Measurements from ENCODE around the gene CDH13. TPM values are rescaled to one million over a fixed set of nuclear protein-coding genes. Genes with fewer than 3 reads are reported as not detected.

The CDH13 gene
- total RNA-seq, 4 donors from 2014 or later, result 3.1 to 13.5 (median 8.9) TPM

DNA sequence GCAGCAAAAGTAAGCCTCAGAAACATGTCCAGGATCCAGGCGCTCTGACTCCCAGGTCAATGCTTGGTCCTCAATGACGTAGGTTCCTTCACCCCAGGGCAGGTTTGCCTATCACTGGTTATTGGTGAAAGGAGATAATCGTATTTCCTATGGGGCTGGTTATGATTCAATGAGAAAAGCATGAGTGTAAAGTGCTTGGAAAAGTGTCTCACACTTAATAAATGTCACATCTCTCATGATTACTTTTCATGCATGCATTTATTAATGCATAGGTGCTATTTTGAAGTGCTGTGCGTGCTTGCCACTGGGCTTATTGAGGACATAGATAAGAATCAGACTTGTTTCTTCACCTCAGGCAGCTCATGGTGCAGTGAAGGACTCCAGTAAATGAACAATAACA is 10.4 kb upstream of the CDH13 start:
- Histone ChIP-seq H3K4me3 (no peak overlapping the region), H3K9me3 (no peaks in the 10 kb centered on the region), H3K27ac (replicated peaks in 1 of 4) (no peak overlapping the region), H3K27me3 (peaks cover 0 to 5% (median 0%) of the 10 kb centered on the region in 4 donors), H3K4me1 (no peaks in the 10 kb centered on the region), H3K36me3 (no peaks in the 10 kb centered on the region)
- TF ChIP-seq, protein P1, sequence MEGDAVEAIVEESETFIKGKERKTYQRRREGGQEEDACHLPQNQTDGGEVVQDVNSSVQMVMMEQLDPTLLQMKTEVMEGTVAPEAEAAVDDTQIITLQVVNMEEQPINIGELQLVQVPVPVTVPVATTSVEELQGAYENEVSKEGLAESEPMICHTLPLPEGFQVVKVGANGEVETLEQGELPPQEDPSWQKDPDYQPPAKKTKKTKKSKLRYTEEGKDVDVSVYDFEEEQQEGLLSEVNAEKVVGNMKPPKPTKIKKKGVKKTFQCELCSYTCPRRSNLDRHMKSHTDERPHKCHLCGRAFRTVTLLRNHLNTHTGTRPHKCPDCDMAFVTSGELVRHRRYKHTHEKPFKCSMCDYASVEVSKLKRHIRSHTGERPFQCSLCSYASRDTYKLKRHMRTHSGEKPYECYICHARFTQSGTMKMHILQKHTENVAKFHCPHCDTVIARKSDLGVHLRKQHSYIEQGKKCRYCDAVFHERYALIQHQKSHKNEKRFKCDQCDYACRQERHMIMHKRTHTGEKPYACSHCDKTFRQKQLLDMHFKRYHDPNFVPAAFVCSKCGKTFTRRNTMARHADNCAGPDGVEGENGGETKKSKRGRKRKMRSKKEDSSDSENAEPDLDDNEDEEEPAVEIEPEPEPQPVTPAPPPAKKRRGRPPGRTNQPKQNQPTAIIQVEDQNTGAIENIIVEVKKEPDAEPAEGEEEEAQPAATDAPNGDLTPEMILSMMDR (IDR thresholded peaks at IDR 0.05), result no peak
- TF ChIP-seq POLR2A (IDR thresholded peaks at IDR 0.05; ENCODE audit: low read depth) (no peak), POLR2AphosphoS5 (IDR thresholded peaks at IDR 0.05) (no peak), EP300 (IDR thresholded peaks at IDR 0.05) (no peak)
- intact Hi-C loops (cut with DNase I), result no loop called here
- no peak for DNase-seq (ENCODE audit: extremely low spot score)
- WGBS, result 92% methylated on average over 4 of the region's 4 CpGs

DNA sequence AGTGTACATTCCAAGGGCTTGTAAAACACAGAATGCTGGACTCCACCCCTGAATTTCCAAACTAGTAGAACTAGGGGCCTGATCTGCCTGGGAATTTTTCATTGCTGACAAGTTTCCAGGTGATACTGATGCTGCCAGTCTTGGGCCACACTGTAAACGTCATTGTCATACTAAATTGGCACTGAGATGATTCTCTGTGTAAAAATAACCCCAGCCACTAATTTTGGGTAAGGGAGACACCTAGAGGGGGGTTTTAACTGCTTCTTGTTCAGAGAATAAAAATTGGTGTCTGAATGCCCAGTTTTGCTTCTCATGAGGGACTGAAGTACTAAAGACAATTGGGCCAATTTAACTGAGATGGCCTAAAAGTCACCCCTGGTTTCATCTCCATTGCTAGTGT is 5.0 kb upstream of the CDH13 start:
- H3K36me3 ChIP-seq, result no peaks in the 10 kb centered on the region
- H3K27ac ChIP-seq (replicated peaks in 1 of 4), result no peak overlapping the region
- no peak for DNase-seq (ENCODE audit: extremely low spot score)
- no peaks in the 10 kb centered on the region for H3K9me3 ChIP-seq
- WGBS, result 8% methylated on average over 1 of the region's 1 CpG
- peaks cover 3 to 6% (median 4%) of the 10 kb centered on the region in 4 donors for H3K4me1 ChIP-seq
- H3K27me3 ChIP-seq, result peaks cover 0 to 48% (median 2%) of the 10 kb centered on the region in 4 donors
- intact Hi-C loops (cut with DNase I), result no loop called here
- TF ChIP-seq, protein P1 (IDR thresholded peaks at IDR 0.05), result no peak
- TF ChIP-seq EP300 (IDR thresholded peaks at IDR 0.05) (no peak), POLR2AphosphoS5 (IDR thresholded peaks at IDR 0.05) (no peak), POLR2A (IDR thresholded peaks at IDR 0.05; ENCODE audit: low read depth) (no peak)
- H3K4me3 ChIP-seq, result no peak overlapping the region

DNA sequence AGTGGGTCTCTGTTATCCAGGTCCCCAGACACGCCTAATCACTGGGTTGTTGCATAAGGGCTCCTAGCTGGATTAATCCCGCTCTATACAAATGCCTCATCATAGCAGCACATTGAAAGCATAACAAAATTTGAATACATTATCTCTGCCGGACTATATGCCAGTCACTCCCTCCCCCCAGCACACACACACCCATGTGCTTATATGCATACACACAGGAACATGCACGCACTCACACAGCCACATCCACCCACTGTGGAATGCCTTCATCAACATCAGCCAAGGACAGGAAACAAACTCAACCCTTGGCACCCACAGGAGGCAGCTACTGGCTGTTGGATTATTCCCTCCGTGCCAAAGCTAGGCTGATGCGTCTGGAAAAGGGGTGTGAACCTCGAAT is 3.5 kb upstream of the CDH13 start:
- WGBS, result 74% methylated on average over 7 of the region's 7 CpGs
- no peak for DNase-seq (ENCODE audit: extremely low spot score)
- Histone ChIP-seq H3K36me3 (no peaks in the 10 kb centered on the region), H3K27me3 (peaks cover 0 to 58% (median 8%) of the 10 kb centered on the region in 4 donors), H3K4me1 (peaks cover 3 to 21% (median 19%) of the 10 kb centered on the region in 4 donors), H3K27ac (replicated peaks in 1 of 4) (no peak overlapping the region), H3K4me3 (no peak overlapping the region), H3K9me3 (no peaks in the 10 kb centered on the region)
- TF ChIP-seq POLR2AphosphoS5 (IDR thresholded peaks at IDR 0.05), result no peak
- no peak for TF ChIP-seq EP300 (IDR thresholded peaks at IDR 0.05)
- TF ChIP-seq, protein P1 (IDR thresholded peaks at IDR 0.05), result no peak
- no peak for TF ChIP-seq POLR2A (IDR thresholded peaks at IDR 0.05; ENCODE audit: low read depth)
- intact Hi-C loops (cut with DNase I), result no loop called here

DNA sequence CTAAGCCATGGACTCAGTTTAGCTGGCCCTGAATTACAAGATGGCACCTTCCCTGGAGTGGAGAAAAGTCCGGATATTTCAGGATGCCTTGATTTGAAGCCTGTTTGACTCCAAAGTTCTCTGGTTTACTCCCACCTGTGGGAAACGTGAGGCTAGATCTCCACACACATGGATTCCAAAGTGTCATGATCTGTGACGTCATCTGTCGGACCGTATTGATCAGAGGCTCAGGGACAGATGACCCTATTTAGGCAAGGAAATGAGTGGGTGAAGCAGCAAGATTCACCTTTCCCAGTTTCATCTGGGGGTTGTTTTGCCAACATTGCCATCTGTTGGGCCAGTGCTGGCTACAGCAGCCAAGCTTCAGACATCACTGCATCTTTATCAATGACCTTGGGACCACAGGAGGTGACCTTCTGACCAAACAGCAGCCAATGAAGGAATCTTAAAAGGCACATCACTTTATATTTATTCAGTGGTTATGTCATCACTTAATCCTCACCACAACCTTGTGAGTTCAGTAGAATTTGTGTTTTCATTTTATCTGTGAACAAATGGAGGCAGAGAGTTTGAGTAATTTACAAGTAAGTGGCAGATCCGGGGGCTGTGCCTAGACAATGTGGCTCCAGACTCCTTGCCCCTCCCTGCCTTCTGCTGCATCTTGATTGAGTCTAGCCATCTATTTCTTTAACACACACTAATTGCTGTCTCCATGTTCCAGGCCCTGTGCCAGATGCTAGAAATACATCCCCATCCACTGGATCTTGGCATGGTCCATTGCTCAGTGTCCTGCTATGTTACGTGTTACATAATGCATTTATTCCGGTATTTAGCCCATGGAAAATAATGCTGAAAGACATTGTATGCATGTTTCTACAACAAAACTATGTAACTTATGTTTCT is 1.5 kb upstream of the CDH13 start:
- Histone ChIP-seq H3K9me3 (no peaks in the 10 kb centered on the region), H3K4me3 (no peak overlapping the region), H3K36me3 (no peaks in the 10 kb centered on the region), H3K27ac (replicated peaks in 1 of 4) (no peak overlapping the region), H3K27me3 (peaks cover 0 to 78% (median 14%) of the 10 kb centered on the region in 4 donors), H3K4me1 (peaks cover 23 to 34% (median 27%) of the 10 kb centered on the region in 4 donors)
- DNase-seq (ENCODE audit: extremely low spot score), result no peak
- 72% methylated on average over 6 of the region's 8 CpGs for WGBS
- intact Hi-C loops (cut with DNase I), result no loop called here
- TF ChIP-seq EP300 (IDR thresholded peaks at IDR 0.05) (no peak), POLR2A (IDR thresholded peaks at IDR 0.05; ENCODE audit: low read depth) (no peak), POLR2AphosphoS5 (IDR thresholded peaks at IDR 0.05) (no peak)
- TF ChIP-seq, protein P1 (IDR thresholded peaks at IDR 0.05), result no peak

All from esophagus muscularis mucosa (tissue), 4 donors.